ENCODE data around the gene SLC6A15.

Gene SLC6A15

DNA sequence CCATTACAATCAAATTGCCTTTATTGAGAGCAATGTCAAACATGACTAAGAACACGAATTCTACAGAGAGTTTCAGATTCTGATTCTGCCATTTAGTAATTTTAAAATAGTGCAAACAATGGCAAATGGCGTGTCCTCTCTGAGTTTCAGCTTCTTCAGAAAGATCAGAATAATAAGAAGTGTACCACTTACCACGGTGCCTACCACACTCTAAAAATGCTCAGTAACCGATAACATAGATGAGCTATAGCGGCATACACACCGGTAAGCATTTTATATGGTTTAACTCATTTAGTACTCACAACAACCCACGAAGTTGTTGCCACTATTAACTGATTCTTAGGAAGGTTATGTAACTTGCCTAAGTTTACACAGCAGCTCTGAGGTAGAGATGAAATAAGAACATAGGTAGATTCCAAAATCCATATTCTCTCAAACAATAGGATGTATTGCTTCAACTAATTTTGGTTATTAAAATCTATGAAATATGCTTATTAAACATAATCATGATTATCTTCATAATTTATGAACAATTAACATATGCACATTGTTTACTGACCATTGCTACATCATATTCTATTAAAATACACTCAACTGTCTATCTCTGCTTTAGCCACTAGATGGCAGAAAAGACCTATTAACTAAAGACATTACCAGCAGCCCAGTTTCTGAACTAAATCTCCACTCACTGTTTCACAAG lies 38.3 kb downstream of the SLC6A15 start:
- DNase-seq = peak; percentile 38

DNA sequence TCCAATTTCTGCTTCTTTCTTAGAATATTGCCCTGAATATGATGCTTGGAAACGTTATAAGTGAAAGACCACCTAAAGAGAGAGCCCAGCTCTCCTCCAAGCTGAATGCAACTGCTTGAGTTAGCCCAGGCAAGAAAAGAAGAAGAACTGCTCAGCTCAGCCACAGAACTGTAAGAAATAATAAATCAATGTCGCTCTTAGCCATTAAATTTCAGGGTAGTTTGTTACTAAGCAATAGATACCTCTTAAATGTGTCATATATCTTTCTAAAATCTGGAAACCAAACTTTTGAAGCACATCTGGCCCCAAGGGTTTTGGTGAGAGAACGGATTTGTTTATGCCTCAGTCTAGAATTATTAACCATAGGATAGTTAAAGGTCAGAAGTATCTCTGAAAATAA lies 50.4 kb downstream of the SLC6A15 start:
- no peak for DNase-seq

GRCh38 chr12:84860718-84861117 lies 51.9 kb downstream of the SLC6A15 start:
- no peak for DNase-seq

DNA sequence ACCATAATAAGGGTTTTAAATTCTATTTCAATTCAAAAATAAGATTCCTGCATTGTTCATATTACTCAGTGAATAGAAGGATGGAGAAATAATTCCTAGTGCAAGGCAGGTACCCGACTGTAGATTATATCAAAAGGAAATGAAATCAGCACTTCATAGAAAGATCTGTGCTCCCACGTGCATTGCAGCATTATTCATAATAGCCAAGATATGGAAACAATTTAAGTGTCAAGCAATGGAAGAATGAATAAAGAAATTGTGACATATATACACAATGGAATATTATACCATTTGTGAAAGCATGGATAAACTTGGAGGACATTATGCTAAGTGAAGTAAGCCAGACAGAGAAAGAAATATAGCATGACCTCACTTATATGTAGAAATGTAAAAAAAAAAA lies 53.8 kb downstream of the SLC6A15 start:
- DNase-seq = no peak

GRCh38 chr12:84857525-84858208 lies 54.9 kb downstream of the SLC6A15 start:
- no peak for DNase-seq

DNA sequence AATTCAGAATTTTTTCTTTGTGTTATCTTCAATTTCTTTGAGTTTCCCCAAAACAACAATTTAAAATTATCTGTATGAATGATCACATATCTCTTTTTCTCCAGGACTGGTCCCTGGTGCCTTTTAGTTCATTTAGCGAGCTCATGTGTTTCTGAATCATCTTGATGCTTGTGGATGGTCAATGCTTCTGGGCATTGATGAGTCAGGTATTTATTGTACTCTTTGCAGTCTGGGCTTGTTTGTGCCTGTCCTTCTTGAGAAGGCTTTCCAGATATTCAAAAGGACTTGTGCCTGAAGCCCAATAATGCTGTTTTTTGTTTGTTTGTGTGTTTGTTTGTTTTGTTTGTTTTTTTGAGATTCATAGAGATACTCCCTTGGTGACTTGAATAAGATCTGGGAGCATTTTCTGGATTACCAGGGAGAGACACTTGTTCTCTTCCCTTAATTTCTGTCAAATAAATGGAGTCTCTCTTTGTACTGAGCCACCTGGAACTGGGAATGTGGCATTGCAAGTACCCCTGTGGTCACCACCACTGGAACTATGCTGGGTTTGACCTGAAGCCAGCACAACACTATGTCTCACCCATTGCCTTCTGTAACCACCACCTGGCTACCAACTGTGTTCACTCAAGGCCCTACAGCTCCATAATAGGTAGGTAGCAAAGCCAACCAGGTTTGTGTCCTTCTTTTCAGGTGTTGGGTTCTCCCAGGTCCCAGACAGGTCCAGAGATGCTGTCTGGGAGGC lies 56.3 kb downstream of the SLC6A15 start:
- no peak for DNase-seq

DNA sequence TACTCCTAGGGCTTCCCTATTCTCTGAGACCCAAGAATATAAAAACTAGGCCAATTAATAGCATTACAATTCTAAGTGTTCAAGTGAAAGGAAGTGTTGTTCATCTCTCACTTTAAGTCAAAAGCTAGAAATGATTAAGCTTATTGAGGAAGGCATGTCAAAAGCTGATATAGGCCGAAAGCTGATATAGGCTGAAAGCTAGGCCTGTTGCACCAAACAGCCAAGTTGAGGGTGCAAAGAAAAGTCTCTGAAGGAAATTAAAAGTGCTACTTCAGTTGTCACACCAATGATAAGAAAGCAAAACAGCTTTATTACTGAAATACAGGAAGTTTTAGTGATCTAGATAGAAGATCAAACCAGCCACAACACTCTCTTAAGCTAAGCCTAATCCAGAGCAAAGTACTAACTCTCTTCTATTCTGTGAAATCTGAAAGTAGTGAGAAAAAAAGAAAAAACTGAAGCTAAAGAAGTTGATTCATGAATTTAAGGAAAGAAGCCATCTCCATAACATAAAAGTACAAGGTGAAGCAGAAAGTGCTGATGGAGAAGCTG lies 68.9 kb downstream of the SLC6A15 start:
- DNase-seq = no peak

GRCh38 chr12:84842406-84843013 lies 70.1 kb downstream of the SLC6A15 start:
- peak; percentile 27 for DNase-seq

- no peak for DNase-seq
Observed at GRCh38 chr12:84841591-84841990, 71.0 kb downstream of the SLC6A15 start.

DNA sequence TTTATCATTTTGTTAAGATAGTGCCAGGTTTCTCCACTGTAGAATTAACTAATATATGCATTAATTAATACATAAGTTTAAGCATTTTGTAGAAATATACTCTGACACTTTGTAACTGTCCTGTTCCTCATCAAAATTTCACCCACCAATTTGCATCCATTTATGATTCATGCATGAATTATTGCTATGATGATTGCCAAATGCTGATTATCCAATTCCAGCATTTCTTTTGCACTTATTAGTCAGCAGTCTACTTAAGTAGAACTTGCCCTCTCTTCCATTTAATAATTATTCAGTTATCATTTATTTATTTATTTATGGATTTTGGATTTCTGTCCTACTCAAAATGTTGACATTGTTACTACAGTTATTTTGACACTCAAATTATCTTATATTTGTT lies 72.2 kb downstream of the SLC6A15 start:
- DNase-seq = no peak

- DNase-seq = no peak
Observed at GRCh38 chr12:84826925-84827324, 85.7 kb downstream of the SLC6A15 start.

GRCh38 chr12:84825149-84825548 lies 87.5 kb downstream of the SLC6A15 start:
- no peak for DNase-seq

GRCh38 chr12:84822525-84822924 lies 90.1 kb downstream of the SLC6A15 start:
- no peak for DNase-seq

GRCh38 chr12:84816916-84817695 lies 95.5 kb downstream of the SLC6A15 start:
- DNase-seq = no peak

DNA sequence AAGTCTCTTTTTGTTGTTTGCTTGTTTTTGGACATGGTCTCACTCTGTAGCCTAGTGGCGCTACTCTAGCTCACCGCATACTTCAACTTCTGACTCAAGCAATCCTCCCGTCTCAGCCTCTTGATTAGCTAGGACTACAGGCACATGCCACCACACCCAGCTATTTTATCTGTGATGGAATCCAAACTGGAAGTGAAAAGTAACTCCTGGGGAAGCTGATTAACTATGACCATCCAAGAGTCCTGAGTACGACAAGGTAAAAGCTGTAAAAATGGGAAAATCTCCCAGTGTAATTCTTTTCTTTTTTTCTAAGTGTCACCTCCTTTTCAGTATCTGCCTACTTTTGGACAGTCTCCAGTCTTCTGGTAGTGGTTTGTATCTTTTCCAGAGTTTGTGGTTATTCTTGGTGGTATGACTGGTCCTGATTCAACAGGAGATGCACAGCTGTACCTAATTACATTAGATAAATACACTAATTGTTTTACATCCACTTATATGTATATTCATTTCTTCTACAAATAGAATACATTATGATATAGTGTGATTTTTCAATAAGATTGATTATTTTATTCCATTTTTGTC lies 97.8 kb downstream of the SLC6A15 start:
- DNase-seq = no peak

DNA sequence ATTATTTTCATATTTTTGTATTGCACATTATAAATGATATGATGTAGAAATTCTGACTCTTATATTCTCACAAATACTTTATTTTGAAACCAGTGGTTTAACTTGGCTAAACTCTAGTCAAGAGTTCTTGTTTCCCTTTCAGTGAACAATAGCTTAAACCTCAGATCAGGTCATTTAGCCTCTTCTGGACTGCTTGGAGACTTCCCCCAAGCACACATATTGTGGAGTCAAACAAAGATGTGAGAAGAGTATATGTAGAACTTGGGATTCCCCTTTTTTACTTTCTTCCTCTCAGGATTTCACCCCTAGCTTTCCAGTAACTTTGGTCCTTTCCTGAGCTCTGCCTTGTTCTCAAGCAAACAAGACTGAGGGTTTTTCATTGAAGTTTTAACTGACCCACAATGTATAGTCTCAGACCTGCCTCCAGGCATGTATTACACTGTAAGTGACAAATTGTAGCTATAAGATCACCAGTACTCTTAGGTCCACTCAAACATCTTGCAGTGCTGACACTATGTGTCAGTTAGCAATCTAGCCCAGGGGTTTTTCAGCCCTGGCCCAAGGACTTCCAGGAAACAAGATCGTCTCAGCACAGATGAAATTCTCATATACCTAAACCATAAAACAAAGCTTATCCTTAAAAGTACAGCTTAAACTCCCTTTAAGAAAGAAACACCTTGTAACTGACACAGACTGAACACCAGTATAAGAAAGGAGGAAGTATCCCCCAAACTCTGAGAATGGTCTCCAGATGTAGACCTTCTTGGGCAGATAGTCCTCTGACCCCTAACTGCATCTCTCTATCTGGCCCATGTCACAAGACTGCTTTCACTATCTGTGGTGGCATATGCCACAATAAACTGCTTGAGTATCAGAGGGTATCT lies 98.6 kb downstream of the SLC6A15 start:
- DNase-seq = no peak

GRCh38 chr12:84811291-84811690 lies 101.3 kb downstream of the SLC6A15 start:
- no peak for DNase-seq

GRCh38 chr12:84810611-84811010 lies 102.0 kb downstream of the SLC6A15 start:
- DNase-seq = no peak

Data from CD4-positive, alpha-beta T cell treated with Interleukin-12 subunit alpha and Interleukin-12 subunit beta, for 1 hour (primary cell).